Measurements from ENCODE around the gene HEXD. TPM values are rescaled to one million over a fixed set of nuclear protein-coding genes. Genes with fewer than 3 reads are reported as not detected.
"Not testable (repeated sequence)": the region's sequence is repeated elsewhere in the genome, so short reads cannot be mapped to it uniquely, and the experiment has no call there.

Gene HEXD
- total RNA-seq, 4 donors from 2014 or later, result 15.9 to 53.7 (median 39.8) TPM

- H3K9me3 ChIP-seq, result no peaks in the 10 kb centered on the region
- H3K27ac ChIP-seq, result no peak overlapping the region
- TF ChIP-seq, protein P1, sequence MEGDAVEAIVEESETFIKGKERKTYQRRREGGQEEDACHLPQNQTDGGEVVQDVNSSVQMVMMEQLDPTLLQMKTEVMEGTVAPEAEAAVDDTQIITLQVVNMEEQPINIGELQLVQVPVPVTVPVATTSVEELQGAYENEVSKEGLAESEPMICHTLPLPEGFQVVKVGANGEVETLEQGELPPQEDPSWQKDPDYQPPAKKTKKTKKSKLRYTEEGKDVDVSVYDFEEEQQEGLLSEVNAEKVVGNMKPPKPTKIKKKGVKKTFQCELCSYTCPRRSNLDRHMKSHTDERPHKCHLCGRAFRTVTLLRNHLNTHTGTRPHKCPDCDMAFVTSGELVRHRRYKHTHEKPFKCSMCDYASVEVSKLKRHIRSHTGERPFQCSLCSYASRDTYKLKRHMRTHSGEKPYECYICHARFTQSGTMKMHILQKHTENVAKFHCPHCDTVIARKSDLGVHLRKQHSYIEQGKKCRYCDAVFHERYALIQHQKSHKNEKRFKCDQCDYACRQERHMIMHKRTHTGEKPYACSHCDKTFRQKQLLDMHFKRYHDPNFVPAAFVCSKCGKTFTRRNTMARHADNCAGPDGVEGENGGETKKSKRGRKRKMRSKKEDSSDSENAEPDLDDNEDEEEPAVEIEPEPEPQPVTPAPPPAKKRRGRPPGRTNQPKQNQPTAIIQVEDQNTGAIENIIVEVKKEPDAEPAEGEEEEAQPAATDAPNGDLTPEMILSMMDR (IDR thresholded peaks at IDR 0.05), result no peak
- no peak for TF ChIP-seq POLR2A (IDR thresholded peaks at IDR 0.05)
- no peak for DNase-seq
- intact Hi-C loops (cut with DNase I; ENCODE audit: low total_unique reads), result no loop called here
- H3K4me1 ChIP-seq, result peaks cover 0 to 8% of the 10 kb centered on the region in 2 donors
- H3K36me3 ChIP-seq, result no peaks in the 10 kb centered on the region
- peaks cover 12 to 19% of the 10 kb centered on the region in 2 donors for H3K27me3 ChIP-seq
- no peak overlapping the region for H3K4me3 ChIP-seq
Measured at GRCh38 chr17:82372249-82373071, 45.7 kb upstream of the HEXD start.

DNA sequence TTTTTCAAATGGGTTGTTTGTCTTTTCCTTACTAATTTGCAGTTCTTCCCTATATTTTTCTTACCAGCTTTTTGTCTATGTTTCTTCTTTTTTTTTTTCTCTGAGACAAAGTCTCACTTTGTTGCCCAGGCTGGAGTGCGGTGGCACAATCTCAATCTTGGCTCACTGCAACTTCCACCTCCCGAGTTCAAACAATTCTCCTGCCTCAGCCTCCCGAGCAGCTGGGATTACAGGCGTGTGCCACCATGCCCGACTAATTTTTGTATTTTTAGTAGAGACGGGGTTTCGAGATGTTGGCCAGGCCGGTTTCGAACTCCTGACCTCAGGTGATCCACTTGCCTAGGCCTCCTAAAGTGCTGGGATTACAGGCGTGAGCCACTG lies 45.1 kb upstream of the HEXD start:
- H3K36me3 ChIP-seq; H3K4me1 ChIP-seq; intact Hi-C loops (cut with DNase I; ENCODE audit: low total_unique reads); H3K27ac ChIP-seq; H3K9me3 ChIP-seq; H3K4me3 ChIP-seq; DNase-seq: not testable (repeated sequence)
- peaks cover 12 to 19% of the 10 kb centered on the region in 2 donors for H3K27me3 ChIP-seq

- TF ChIP-seq, protein P1 (IDR thresholded peaks at IDR 0.05), result no peak
- no peak for TF ChIP-seq POLR2A (IDR thresholded peaks at IDR 0.05)
- no peak for DNase-seq
- Histone ChIP-seq H3K4me1 (peaks cover 0 to 8% of the 10 kb centered on the region in 2 donors), H3K27me3 (peaks cover 19 to 20% of the 10 kb centered on the region in 2 donors), H3K27ac (no peak overlapping the region), H3K36me3 (no peaks in the 10 kb centered on the region), H3K4me3 (no peak overlapping the region), H3K9me3 (no peaks in the 10 kb centered on the region)
- intact Hi-C loops (cut with DNase I; ENCODE audit: low total_unique reads), result no loop called here
Measured at GRCh38 chr17:82373731-82374625, 44.2 kb upstream of the HEXD start.

GRCh38 chr17:82374626-82375331 lies 43.4 kb upstream of the HEXD start:
- no peak for TF ChIP-seq POLR2A (IDR thresholded peaks at IDR 0.05)
- TF ChIP-seq, protein P1 (IDR thresholded peaks at IDR 0.05), result no peak
- peaks cover 12 to 20% of the 10 kb centered on the region in 2 donors for H3K27me3 ChIP-seq
- no peaks in the 10 kb centered on the region for H3K36me3 ChIP-seq
- DNase-seq, result no peak
- no peak overlapping the region for H3K27ac ChIP-seq
- H3K4me3 ChIP-seq, result no peak overlapping the region
- intact Hi-C loops (cut with DNase I; ENCODE audit: low total_unique reads), result no loop called here
- no peaks in the 10 kb centered on the region for H3K9me3 ChIP-seq
- peaks cover 0 to 8% of the 10 kb centered on the region in 2 donors for H3K4me1 ChIP-seq

- Histone ChIP-seq H3K27me3 (peaks cover 8 to 20% of the 10 kb centered on the region in 2 donors), H3K27ac (no peak overlapping the region), H3K36me3 (no peaks in the 10 kb centered on the region), H3K9me3 (no peaks in the 10 kb centered on the region), H3K4me3 (no peak overlapping the region), H3K4me1 (peaks cover 0 to 8% of the 10 kb centered on the region in 2 donors)
- no peak for DNase-seq
- TF ChIP-seq POLR2A (IDR thresholded peaks at IDR 0.05), result no peak
- TF ChIP-seq, protein P1 (IDR thresholded peaks at IDR 0.05), result no peak
- intact Hi-C loops (cut with DNase I; ENCODE audit: low total_unique reads), result no loop called here
Measured at GRCh38 chr17:82375359-82376041, 42.6 kb upstream of the HEXD start.

Data from uterus (tissue), 4 donors.